Spleen (tissue), 7 donors: Measurements from ENCODE around the gene GHRL.

ENCODE experiments used
- POLR2A ChIP-seq, 3 donors: fragments of 450-650 bp; IDR thresholded peaks; one replicate each; pipeline ENCODE4 v1.5.1; 2017; ENCODE audit warnings: antibody characterized with exemption in 3 of 3, mild to moderate bottlenecking in 1 of 3
- POLR2AphosphoS5 ChIP-seq, 3 donors: sonication (generic); formaldehyde crosslinking; IDR thresholded peaks; one replicate each; pipeline ENCODE4 v1.5.1; 2017; ENCODE audit warnings: antibody characterized with exemption in 3 of 3
- TF ChIP-seq, protein P1 (sequence below), 11 experiments: fragments of 200-600 bp in 7 of 11; fragments of 450-650 bp in 4 of 11; sonication (generic) in 4 of 11; IDR thresholded peaks in 8 of 11; conservative IDR thresholded peaks in 3 of 11; 1 replicate in 7 of 11; 2 replicates in 4 of 11; pipeline versions ENCODE4 v1.4.0 to v1.8.0; 2016 to 2021; ENCODE audit warnings: antibody characterized with exemption in 11 of 11, inconsistent platforms in 4 of 11, mild to moderate bottlenecking in 1 of 11
- donor health status: DM: no; HTN: no; CAD: no; lungs with moderate emphysema.
- donor health status: DM: no; HTN: no; CAD: no.
- donor health status: DM: no; HTN: no; CAD: no.

DNA sequence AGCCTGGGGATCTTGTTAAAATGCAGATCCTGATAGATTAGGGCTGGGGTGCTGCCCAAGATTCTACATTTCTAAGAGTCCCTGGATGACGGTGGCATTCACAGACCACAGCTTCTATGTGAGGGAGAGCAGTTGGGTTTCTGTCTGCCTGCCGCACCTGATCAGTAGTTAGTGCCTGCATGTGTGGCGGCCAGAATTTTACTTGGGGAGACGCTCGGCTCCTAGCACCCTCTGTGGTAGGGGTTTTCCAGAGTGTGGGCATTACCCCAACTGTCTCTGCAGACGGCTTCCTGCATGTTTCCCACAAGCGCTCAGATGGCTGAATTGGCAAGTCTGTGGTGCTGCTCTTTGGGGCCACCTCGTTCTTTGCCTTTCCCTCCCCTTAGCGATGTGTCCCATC, 8.3 kb downstream of the GHRL start:
- TF ChIP-seq, protein P1, sequence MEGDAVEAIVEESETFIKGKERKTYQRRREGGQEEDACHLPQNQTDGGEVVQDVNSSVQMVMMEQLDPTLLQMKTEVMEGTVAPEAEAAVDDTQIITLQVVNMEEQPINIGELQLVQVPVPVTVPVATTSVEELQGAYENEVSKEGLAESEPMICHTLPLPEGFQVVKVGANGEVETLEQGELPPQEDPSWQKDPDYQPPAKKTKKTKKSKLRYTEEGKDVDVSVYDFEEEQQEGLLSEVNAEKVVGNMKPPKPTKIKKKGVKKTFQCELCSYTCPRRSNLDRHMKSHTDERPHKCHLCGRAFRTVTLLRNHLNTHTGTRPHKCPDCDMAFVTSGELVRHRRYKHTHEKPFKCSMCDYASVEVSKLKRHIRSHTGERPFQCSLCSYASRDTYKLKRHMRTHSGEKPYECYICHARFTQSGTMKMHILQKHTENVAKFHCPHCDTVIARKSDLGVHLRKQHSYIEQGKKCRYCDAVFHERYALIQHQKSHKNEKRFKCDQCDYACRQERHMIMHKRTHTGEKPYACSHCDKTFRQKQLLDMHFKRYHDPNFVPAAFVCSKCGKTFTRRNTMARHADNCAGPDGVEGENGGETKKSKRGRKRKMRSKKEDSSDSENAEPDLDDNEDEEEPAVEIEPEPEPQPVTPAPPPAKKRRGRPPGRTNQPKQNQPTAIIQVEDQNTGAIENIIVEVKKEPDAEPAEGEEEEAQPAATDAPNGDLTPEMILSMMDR (IDR thresholded peaks at IDR 0.05 in 8 of 11, conservative IDR thresholded peaks at IDR 0.05 in 3 of 11) = no peak
- TF ChIP-seq POLR2A (IDR thresholded peaks at IDR 0.05) (no peak), POLR2AphosphoS5 (IDR thresholded peaks at IDR 0.05) (peak in 1 of 3 donors; percentile 5)
